SK-N-DZ (cell line): ENCODE data around the gene TSEN54.

Experiments
- DNase-seq: peaks from one replicate; pipeline ENCODE4 v3.0.0-alpha.2; 2015; ENCODE audit warnings: low spot score

The TSEN54 gene

GRCh38 chr17:75503976-75504346 is 12.4 kb upstream of the TSEN54 start:
- no peak for DNase-seq

DNA sequence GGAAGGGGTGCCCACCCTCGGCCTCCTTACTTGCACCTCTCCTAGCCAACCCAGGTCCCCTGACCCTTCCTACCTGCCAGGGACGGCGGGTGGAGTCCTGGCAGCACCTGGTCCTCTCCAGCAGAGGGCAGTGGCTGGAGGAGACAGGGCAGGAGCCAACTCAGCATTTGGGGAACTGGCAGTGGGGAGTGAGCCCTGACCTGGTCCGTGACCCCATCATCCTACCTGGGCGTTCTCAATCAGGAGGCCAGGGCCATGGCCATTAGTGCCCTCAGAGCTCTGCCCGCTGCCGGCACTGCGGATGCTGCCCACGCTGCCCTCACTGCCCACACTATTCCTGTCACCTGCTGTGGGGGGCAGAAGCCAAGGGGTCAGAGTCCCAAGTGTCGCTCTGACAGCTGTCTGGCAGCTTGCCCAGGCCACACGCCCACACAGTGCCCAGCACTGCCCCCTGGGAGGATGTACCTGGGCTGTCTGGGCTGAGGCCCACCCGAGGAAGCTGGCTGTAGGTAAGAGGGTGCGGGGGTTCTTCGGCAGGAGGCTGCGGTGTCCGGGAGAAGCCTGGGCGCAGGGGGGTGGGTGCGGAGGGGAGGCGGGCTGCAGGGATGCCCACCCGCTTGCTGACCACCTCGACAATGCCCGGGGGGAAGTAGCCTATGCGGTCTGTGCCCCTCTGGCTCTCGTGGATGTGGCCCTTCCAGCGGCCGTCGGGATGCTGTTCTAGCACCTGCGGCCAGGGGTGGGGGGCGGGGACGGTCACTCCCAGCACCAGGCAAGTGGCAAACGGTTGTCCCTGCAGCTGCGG is 11.8 kb upstream of the TSEN54 start:
- DNase-seq: no peak

DNA sequence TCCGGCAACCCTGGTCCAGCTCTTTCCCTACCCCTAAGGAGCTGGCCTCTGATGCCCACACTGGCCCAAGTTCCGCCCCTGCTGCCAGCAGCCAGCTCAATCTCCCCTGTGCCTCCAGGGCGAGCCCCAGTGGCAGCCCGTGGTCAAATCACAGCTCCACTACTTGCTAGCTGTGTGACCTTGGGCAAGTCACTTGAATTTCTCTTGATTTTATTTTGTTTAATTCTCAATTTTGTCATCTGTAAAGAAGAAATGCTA is 11.2 kb upstream of the TSEN54 start:
- DNase-seq: no peak

DNA sequence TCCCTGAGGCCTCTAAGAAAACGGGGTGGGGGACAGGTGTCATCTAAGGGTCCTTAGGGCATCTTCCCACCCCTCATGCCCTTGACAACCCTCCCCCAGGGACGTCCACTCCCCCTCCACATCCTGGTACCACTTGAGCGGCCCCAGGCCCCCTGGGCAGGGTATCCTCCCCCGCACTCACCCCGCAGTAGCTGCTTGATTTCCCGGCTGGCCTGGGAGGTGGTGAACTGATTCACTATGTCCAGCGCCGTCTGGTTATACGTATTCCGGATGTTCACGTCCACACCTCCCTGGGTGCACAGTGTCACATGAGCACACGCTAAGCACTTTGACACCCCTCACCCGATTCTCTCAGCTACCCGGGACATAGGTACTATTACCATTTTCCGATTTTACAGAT is 10.7 kb upstream of the TSEN54 start:
- DNase-seq: no peak

- no peak for DNase-seq
Measured at GRCh38 chr17:75506134-75506533, 10.2 kb upstream of the TSEN54 start.

DNA sequence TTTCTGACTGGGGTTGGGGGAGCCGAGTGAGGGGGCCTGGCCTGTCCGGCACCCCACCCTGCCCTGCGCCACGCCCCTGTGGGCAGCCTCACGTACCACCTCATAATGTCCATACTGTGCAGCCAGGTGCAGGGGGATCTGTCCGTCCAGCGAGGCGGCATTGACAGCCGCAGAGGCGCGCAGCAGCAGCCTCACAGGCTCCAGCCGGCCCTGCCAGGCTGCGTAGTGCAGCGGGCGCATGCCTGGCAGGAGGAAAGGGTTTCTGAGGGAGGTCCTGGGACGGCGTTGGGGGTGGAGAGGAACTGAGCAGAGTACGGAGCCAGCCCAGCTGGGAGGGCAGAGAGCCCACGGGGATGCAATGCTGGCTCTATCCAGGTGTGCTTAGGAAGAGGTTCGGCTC is 9.4 kb upstream of the TSEN54 start:
- no peak for DNase-seq

DNA sequence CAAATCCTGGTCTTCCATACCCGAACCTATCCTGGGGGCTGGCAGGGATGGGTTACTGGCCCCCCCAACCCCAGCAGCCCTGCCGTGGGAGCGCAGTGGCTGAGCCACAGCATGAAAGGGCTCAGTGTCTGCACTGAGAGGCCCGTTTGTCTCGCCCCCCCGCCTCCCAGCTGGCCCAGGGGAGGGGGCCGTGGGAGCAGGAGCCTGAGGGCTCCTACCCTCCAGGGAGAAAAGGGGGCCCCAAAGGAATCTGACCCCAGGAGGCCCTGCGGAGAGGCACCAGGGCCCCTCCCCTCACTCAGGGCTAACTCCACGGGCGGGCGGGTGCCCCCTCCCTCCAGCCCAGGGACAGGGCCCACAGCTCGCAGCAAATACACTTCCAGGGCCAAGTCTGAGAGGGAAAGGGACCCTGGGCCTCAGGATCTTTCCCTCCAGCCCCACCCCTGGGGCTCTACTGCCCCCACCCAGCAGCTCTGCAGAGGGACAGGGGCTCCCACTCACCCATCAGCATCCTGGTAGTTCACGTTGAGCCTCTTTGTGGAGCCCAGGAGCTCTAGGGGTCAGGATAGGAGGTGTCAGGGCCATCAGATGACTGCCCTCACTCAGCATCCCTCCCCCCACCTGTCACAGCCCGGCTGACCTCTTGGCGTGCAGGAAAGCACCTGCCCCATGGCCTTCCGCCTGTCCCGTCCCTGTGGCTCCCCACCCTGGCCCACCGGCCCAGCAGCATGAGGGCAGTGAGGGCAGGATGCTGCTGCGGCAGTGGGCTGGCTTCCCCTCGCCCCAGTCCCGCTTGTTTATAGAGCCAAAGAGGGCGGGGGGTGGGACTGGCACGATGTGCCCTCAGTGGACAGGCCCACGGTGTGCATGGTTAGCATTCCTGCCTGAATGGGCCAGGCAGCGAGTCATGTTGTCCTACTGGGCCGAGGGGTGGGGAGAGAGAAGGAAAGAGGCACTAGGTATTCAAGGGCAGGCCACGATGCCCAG is 8.3 kb upstream of the TSEN54 start:
- DNase-seq: no peak

DNA sequence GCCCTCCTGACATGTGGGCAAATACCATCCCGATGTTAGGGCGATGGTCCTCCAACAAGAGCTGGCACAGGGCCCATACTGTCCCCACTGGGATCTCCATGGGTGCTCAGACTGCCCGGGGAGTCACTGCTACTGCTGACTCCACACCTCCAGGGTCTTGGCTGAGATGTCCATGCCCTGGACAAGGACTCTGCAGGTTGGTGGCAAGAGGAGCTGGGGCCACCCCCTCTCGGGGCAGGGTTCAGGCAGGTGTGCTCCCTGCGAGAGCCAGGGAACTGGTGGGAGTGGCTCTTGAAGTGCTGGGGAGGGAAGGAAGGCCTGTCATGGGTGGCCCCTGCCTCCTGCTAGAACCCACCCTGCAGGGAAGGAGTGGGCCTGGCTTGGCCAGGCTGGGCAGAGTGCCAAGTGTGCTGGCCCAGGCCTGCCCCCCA is 7.4 kb upstream of the TSEN54 start:
- no peak for DNase-seq

DNA sequence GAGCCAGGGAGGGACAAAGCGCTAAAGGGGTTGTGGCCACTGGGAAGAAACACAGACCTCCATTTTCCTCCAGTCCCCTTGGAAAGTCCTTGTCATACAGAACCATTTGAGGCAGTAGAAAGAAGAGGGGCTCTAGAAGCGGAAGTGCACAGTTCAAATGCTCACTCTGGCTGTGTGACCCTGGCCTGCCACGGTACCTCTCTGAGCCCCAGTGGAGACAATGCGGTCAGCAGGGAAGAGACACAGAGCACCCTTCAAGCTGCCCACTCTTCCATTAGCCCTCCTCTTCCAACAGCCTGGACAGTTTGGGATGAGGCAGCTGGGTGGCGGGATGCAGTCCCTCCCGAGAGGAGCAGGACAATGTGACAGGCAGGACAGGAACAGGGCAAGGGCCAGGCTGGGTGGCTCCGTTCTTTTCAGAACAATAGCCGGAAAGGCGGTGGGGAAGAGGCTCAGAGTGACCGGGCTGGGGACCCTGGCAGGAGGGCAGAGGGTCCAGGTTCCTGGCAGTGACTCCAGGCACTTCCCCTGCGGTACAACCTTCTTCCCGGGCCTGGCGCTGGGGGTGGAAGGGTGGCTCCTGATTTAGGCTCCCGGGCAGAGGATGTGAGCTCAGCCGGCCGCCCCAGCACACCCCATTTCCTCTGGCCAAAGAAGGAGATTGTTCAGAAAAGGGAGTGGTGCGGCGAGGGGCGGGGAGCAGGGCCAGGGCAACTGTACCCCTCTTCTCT is 6.6 kb upstream of the TSEN54 start:
- no peak for DNase-seq

GRCh38 chr17:75511270-75511609 is 5.1 kb upstream of the TSEN54 start:
- no peak for DNase-seq

DNA sequence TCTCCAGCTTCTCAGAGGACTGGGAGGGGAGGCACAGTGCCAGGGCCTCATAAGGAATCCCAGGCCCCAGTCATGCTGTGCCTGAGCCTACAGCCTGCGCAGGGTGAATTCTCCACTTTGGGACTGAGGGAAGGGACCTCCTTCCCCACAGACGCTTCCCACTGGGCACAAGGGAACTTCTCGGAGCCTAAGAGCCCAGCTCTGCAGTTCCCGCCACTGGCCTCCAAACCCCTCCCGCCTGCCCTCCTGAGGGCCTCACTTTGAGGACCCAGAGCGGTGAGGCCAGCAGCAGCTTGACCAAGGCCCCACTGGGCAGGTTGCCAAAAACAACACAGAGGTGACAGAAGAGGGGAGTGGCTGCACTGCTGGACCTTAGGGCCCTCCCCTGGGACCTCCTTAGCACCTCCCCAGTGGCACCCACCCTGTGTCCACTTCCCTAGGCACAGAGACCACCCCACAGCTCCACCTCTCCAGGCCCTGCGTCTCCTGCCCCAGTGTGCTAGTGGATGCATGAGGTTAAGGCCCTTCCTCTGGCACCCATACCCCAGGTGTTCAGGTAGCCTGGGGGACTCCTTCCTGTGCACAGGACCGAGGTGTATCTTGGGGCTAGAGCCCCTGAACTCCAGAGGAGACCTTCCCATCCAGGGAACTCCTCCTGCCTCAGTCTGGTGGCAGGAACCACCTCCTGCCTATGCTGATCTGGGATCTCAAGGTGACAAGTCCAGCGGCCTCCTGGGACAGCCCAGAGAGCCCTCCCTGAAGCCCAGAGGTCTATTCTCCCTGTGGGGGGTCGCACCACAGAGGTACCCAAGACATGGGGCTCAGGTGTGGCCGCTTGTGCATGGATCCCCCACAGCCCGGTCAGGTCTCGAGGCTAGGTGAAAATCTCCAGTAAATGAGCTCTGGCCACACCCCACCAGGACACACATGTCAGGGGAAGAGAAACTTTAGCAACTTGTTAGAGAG is 4.4 kb upstream of the TSEN54 start:
- DNase-seq: no peak

DNA sequence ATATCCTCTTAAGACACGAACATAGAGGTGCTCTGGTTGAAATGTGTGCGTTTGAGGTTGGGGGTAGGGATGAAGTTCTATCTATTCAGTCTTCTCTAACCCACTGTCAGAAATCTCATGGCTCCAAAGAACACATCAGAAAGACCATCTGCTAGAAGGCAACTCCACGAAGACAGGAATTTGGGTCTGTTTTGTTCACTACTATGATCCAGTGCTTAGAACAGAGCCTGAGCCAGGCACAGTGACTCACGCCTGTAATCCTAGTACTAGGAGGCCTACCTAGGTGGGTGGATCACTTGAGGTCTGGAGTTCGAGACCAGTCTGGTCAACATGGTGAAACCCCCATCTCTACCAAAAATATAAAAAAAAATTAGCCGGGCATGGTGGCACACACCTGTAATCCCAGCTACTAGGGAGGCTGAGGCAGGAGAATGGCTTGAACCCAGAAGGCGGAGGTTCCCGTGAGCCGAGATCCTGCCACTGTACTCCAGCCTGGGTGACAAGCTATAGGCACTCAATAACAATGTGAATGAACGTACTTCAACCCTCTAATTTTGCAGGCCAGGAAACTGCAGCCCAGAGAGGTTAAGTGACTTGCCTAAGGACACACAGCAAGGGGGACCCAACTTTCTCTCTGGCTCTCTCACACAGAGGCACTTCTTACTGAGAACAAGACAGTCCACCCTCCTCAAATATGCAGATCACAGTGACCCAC is 3.2 kb upstream of the TSEN54 start:
- no peak for DNase-seq

DNA sequence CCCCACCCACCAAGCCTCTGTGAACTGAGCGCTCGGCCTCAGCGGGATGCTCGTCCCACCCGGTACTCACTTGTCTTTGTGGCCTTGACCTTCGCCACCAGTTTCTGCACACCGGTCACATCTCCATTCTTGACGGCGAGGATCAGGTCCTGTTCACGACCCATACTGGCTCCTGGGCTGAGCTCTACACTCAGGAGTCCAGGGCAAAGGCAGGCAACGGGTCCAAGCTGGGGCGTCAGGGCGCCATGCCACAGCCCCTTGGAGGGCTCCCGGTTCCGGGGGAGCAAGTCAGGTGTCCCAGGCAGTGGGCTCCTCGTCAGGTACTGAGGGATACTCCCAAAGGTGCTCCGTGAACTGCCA is 2.7 kb upstream of the TSEN54 start:
- no peak for DNase-seq

DNA sequence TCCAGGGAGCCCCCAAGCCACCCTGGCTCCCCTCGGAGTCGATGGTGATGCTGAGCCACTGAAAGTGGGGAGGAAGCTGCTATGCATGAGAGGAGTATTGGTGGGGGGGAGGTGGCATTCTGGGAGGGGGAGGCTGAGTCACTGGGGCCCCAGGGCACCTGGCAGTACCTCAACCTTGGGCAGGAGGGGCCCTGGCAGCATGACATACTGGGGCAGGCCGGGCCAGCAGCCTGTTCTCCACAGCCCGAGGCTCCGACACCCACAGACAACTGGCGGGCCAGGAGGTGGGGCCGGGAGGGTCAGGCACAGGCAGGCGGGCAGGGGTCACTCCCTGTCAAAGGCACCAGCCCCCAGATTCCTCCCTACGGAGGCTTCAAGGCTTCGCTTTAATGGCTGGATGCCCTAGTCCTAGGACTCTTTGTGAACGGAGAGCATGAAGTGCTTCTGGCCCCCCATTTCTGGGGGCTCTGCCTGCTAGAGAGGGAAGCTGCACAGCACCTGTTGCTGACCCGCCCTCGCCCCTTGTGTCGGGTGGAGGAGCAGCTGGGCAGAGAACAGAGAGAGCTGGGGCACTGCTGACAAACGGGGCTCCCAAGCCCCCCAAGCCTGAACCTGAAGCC is 1.9 kb upstream of the TSEN54 start:
- DNase-seq: no peak

DNA sequence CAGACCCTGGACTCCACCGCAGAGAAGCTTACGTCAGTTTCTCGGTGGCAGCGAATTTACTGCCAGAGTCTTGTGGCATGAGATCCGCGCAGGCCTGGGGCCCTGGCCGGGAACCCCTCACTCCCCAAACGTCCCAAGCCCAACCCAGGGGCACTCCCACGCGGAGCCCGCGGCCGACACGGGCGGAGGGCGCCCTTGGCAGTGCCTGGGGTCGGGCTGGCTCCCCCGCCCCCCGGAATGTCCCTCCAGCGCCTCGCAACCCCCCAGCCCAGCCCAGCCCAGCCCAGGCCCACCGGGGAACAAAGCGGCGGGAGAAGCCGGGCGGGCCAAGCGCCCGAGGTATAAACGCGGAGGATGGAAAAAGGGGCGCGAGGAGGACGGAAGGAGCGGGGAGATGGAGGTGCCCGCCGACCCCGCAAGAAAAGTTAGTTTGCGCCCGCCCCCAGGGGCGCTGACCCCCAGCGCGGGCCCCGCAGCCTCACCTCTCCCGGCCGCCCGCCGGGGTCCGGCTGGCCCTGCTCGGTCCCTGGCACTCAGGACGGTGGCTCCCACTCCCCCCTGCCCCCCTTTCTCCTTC is 1.3 kb upstream of the TSEN54 start:
- DNase-seq: peak; percentile 34

DNA sequence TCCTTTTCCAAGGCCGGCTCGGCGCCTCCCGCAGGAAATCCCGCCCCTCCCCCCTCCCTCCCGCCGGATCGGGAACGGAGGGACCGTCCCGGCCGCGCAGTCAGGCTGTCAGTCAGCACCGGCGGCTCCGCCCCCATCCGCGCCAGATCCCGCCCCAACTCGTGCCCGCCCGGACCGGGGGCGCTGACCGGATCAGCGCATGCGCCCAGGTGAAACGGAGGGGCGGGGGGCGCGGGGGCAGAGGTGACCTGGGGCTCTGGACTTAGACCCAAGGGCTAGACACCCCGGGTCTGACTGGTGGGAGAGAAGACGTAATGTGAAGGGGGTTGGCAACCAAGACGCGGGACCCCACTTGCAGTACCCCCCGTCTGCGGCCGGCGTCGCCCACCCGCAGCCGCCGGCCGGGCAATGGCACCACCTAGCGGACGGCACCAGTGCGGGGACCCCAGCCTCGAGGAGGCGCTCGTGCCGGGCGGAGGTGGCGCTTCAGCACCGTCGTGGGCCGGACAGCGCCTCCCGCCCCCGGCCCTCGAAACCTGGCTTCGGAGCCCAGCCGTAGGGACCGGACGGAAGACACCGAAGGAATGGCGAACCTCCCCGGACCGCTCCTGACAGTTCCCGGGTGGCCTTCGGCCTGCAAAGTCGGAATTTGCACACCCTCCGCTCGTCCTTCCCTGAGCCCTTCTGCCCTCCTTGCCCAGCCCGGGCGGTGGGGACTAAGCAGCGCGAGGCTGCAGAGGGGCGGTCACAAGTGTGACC is 653 bp upstream of the TSEN54 start, which contains the start of gene CASKIN2:
Gene CASKIN2 (minus strand): TSS at position 42 of the 759 bp plus-strand sequence. CDS start 1,733 bp downstream, outside the sequence.
- DNase-seq: peak; percentile 93

DNA sequence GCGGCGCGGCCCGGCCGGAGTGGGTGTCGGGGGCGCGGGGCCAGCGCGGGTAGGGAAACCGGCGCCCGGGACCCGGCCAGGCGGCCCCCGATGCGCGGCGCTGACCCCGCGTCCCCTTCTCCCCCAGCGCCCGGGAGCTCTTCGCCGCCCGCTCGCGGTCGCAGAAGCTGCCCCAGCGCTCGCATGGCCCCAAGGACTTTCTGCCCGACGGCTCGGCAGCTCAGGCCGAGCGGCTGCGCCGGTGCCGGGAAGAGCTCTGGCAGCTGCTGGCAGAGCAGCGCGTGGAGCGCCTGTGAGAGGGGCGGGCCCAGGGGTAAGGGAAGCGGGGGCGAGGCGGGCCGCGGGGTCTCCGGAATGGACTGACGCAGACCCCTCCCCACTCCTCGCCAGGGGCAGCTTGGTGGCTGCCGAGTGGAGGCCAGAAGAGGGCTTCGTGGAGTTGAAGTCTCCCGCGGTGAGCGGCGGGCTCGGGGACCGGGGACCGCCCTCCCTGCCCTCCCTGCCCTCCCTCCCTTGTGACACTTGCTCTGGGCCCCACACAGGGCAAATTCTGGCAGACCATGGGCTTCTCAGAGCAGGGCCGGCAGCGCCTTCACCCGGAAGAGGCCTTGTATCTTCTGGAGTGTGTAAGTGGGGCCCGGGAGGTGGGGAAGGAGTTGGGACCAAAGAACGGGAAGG is 430 bp downstream of the TSEN54 start:
- peak; percentile 65 for DNase-seq

GRCh38 chr17:75517297-75517865 is 1.1 kb downstream of the TSEN54 start:
- DNase-seq: no peak
